PC-9 (cell line): ENCODE measurements around the gene MOB4. TPM values are rescaled to one million over a fixed set of nuclear protein-coding genes. Genes with fewer than 3 reads are reported as not detected.

Experiments used
- BruUV-seq: library from RNA; stranded (reverse); fragments of 400-500 nt; replicated peaks from 2 replicates; lab custom pipeline; 2021; lab: Mats Ljungman, UMichigan
- CTCF ChIA-PET: fragments of 300-600 bp; sonication (Branson Sonifier 250); formaldehyde crosslinking; loops from one replicate; lab custom pipeline; 2022; ENCODE audit warnings: antibody characterized with exemption; lab: Charles Lee
- POLR2A ChIA-PET: fragments of 300-600 bp; sonication (Branson Sonifier 250); formaldehyde crosslinking; loops from one replicate; lab custom pipeline; 2022; ENCODE audit warnings: antibody characterized with exemption; ENCODE audit not compliant: unreplicated experiment; lab: Charles Lee
- DNase-seq, 2 experiments: peaks; one replicate each; pipeline versions ENCODE4 v3.0.0 to v3.0.0-alpha.2; 2015 to 2022; ENCODE audit warnings: mixed read lengths in 1 of 2
- H2AFZ ChIP-seq: fragments of 200-600 bp; sonication (generic); 2 replicates; pipeline ENCODE4 v1.8.1; 2017; ENCODE audit warnings: antibody characterized with exemption
- H3F3A ChIP-seq: fragments of 200-600 bp; sonication (generic); 2 replicates; pipeline ENCODE4 v1.8.1; 2017; ENCODE audit warnings: antibody characterized with exemption, mild to moderate bottlenecking, low read depth; ENCODE audit not compliant: insufficient read depth
- H3K27ac ChIP-seq: fragments of 200-600 bp; sonication (generic); 2 replicates; pipeline ENCODE4 v1.6.1; 2016; ENCODE audit warnings: mixed run types
- H3K27me3 ChIP-seq: fragments of 200-600 bp; sonication (generic); 2 replicates; pipeline ENCODE4 v1.6.1; 2016; ENCODE audit warnings: low read depth, mixed run types; ENCODE audit not compliant: insufficient read depth
- H3K36me3 ChIP-seq: fragments of 200-600 bp; sonication (generic); 2 replicates; pipeline ENCODE4 v1.6.1; 2016; ENCODE audit warnings: low read depth, mixed run types
- H3K4me1 ChIP-seq: fragments of 200-600 bp; sonication (generic); replicated peaks from 2 replicates; pipeline ENCODE4 v1.6.1; 2016; ENCODE audit warnings: mixed run types; ENCODE audit not compliant: insufficient read depth
- H3K4me2 ChIP-seq: fragments of 200-600 bp; sonication (generic); 2 replicates; pipeline ENCODE4 v1.6.1; 2017; ENCODE audit warnings: mixed run types
- H3K4me3 ChIP-seq: fragments of 200-600 bp; sonication (generic); 2 replicates; pipeline ENCODE4 v1.6.1; 2016; ENCODE audit warnings: mixed run types
- H3K79me2 ChIP-seq: fragments of 200-600 bp; sonication (generic); 2 replicates; pipeline ENCODE4 v1.6.1; 2017; ENCODE audit warnings: low read depth, mixed run types
- H3K9me2 ChIP-seq: fragments of 200-600 bp; sonication (generic); 2 replicates; pipeline ENCODE4 v1.8.1; 2017; ENCODE audit warnings: mild to moderate bottlenecking; ENCODE audit not compliant: insufficient read depth
- H3K9me3 ChIP-seq: fragments of 200-600 bp; sonication (generic); 2 replicates; pipeline ENCODE4 v1.8.1; 2016; ENCODE audit warnings: low read depth; ENCODE audit not compliant: insufficient read depth
- H4K20me1 ChIP-seq: fragments of 200-600 bp; sonication (generic); 2 replicates; pipeline ENCODE4 v1.8.1; 2017; ENCODE audit not compliant: insufficient read depth
- EZH2 ChIP-seq: fragments of 200-600 bp; sonication (generic); IDR thresholded peaks from 2 replicates; pipeline ENCODE4 v1.8.0; 2017; ENCODE audit warnings: antibody characterized with exemption, low read depth
- intact Hi-C: fragments of 100-400 bp; cut with micrococcal nuclease; formaldehyde crosslinking; loops from one replicate; pipeline ENCODE4 v1.10.0; 2022; ENCODE audit not compliant: unreplicated experiment
- total RNA-seq: library from RNA; stranded (reverse); gene quantifications from 2 replicates; pipeline ENCODE4 v1.2.3, GENCODE V29; 2021
- TF ChIP-seq, protein P1 (sequence below): fragments of 200-600 bp; sonication (generic); conservative IDR thresholded peaks from 2 replicates; pipeline ENCODE4 v1.6.1; 2017; ENCODE audit warnings: mixed run types, antibody characterized with exemption, mild to moderate bottlenecking, moderate library complexity

Gene MOB4
- total RNA-seq, 1 experiment from 2014 or later = 19.9 TPM

DNA sequence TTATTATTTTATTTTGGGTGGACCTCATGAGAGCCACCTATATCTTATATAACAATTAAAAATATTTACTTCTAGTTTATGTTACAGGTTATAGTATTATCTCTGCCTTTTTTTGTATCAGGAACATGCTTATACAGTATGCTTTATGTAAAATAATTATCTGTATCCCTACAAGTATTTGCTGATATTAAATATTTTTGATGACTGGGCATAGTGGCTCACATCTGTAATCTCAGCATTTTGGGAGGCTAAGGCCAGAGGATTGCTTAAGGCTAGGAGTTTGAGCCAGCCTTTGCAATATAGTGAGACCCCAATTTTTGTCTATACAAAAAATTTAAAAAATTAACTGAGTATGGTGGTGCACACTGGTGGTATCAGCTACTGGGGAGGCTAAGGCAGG, 39.6 kb downstream of the MOB4 start:
- H4K20me1 ChIP-seq = no peaks in the 10 kb centered on the region
- intact Hi-C loops = no loop called here
- H3K4me2 ChIP-seq = no peak overlapping the region
- no TSS peak for BruUV-seq
- H3K9me3 ChIP-seq = no peaks in the 10 kb centered on the region
- H3K4me3 ChIP-seq = no peak overlapping the region
- CTCF ChIA-PET = no interaction called here
- TF ChIP-seq EZH2 = no peak
- TF ChIP-seq, protein P1, sequence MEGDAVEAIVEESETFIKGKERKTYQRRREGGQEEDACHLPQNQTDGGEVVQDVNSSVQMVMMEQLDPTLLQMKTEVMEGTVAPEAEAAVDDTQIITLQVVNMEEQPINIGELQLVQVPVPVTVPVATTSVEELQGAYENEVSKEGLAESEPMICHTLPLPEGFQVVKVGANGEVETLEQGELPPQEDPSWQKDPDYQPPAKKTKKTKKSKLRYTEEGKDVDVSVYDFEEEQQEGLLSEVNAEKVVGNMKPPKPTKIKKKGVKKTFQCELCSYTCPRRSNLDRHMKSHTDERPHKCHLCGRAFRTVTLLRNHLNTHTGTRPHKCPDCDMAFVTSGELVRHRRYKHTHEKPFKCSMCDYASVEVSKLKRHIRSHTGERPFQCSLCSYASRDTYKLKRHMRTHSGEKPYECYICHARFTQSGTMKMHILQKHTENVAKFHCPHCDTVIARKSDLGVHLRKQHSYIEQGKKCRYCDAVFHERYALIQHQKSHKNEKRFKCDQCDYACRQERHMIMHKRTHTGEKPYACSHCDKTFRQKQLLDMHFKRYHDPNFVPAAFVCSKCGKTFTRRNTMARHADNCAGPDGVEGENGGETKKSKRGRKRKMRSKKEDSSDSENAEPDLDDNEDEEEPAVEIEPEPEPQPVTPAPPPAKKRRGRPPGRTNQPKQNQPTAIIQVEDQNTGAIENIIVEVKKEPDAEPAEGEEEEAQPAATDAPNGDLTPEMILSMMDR = no peak
- no peak overlapping the region for H3K27ac ChIP-seq
- peaks cover 5% of the 10 kb centered on the region for H3F3A ChIP-seq
- peaks cover 7% of the 10 kb centered on the region; the same call in 1 of the 2 replicates for H3K36me3 ChIP-seq
- H3K79me2 ChIP-seq = no peaks in the 10 kb centered on the region
- POLR2A ChIA-PET = no interaction called here
- H3K9me2 ChIP-seq = no peaks in the 10 kb centered on the region
- DNase-seq = no peak
- H3K27me3 ChIP-seq = no peaks in the 10 kb centered on the region
- H3K4me1 ChIP-seq = no peaks in the 10 kb centered on the region
- no peak overlapping the region for H2AFZ ChIP-seq

DNA sequence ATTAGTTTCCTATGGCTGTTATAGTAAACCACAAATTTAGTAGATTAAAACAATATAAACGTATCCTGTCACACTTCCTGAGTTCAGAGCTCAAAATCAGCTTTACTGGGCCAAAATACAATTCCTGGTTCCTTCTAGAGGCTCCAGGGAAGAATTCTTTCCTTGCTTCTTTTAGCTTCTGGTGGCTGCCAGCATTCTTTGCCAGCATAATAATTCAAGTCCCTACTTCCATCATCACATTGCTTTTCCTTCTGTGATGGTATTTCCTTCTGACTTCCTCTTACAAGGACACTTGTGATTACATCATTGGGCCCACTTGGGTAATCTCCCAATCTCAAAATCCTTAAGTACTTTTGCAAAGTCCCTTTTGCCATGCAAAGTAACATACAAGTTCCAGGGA, 40.6 kb downstream of the MOB4 start:
- H3K4me2 ChIP-seq = no peak overlapping the region
- intact Hi-C loops = no loop called here
- no peaks in the 10 kb centered on the region for H4K20me1 ChIP-seq
- no peaks in the 10 kb centered on the region for H3K27me3 ChIP-seq
- DNase-seq = no peak
- 0 out of 2 replicates have a peak, but pooled peaks cover 5% of the 10 kb centered on the region for H3K36me3 ChIP-seq
- H3K9me2 ChIP-seq = no peaks in the 10 kb centered on the region
- H3K4me1 ChIP-seq = no peaks in the 10 kb centered on the region
- no peak overlapping the region for H3K27ac ChIP-seq
- H3F3A ChIP-seq = peaks cover 5% of the 10 kb centered on the region
- H3K9me3 ChIP-seq = no peaks in the 10 kb centered on the region
- no TSS peak for BruUV-seq
- H2AFZ ChIP-seq = no peak overlapping the region
- CTCF ChIA-PET = no interaction called here
- no peak overlapping the region for H3K4me3 ChIP-seq
- no peaks in the 10 kb centered on the region for H3K79me2 ChIP-seq
- POLR2A ChIA-PET = no interaction called here
- TF ChIP-seq, protein P1 = no peak
- TF ChIP-seq EZH2 = no peak

DNA sequence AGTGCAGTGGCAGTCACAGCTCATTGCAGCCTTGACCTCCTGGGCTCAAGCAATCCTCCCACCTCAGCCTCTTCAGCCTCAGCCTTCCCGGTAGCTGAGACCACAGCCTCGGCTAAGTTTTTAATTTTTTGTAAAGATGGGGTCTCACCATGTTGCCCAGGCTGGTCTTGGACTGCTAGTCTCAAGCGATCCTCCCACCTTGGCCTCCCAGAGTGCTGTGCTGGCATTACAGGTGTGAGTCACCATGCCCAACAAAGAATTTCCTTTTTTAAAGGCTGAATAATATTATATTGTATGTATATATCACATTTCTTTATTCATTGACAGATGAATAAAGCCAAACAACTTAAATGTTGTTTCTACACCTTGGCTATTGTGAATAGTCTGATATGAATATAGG, 42.5 kb downstream of the MOB4 start:
- CTCF ChIA-PET = no interaction called here
- intact Hi-C loops = no loop called here
- H2AFZ ChIP-seq = no peak overlapping the region
- DNase-seq = no peak
- no TSS peak for BruUV-seq
- no peak overlapping the region for H3K27ac ChIP-seq
- no peak for TF ChIP-seq EZH2
- TF ChIP-seq, protein P1 = no peak
- 0 out of 2 replicates have a peak, but pooled peaks cover 5% of the 10 kb centered on the region for H3K36me3 ChIP-seq
- H3K4me2 ChIP-seq = no peak overlapping the region
- no peaks in the 10 kb centered on the region for H3K9me3 ChIP-seq
- POLR2A ChIA-PET = no interaction called here
- H3K4me3 ChIP-seq = no peak overlapping the region
- H3K4me1 ChIP-seq = no peaks in the 10 kb centered on the region
- H4K20me1 ChIP-seq = no peaks in the 10 kb centered on the region
- H3F3A ChIP-seq = peaks cover 5% of the 10 kb centered on the region; the same call in 1 of the 2 replicates
- no peaks in the 10 kb centered on the region for H3K79me2 ChIP-seq
- no peaks in the 10 kb centered on the region for H3K9me2 ChIP-seq
- H3K27me3 ChIP-seq = no peaks in the 10 kb centered on the region
